Measurements from ENCODE around the gene ECI1.

DNA sequence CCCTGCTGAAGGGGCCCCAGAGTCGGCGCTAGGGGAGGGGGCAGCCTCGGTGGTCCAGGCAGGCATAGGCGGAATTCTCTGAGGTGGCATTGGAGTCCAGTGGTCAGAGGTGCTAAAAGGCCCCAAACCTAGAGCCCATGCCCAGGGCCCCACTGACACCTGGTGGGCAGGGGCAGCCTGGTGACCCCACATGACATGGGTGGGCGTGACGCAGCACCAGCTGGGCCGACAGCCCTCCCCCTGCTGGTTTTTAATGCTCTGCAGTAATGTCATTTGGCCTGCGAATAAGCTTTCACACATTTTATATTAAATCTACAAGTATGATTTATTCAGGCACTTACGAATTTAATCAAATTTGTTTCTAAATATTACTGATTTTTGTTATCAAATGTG is 18.7 kb upstream of the ECI1 start:
- TF ChIP-seq, protein P1, sequence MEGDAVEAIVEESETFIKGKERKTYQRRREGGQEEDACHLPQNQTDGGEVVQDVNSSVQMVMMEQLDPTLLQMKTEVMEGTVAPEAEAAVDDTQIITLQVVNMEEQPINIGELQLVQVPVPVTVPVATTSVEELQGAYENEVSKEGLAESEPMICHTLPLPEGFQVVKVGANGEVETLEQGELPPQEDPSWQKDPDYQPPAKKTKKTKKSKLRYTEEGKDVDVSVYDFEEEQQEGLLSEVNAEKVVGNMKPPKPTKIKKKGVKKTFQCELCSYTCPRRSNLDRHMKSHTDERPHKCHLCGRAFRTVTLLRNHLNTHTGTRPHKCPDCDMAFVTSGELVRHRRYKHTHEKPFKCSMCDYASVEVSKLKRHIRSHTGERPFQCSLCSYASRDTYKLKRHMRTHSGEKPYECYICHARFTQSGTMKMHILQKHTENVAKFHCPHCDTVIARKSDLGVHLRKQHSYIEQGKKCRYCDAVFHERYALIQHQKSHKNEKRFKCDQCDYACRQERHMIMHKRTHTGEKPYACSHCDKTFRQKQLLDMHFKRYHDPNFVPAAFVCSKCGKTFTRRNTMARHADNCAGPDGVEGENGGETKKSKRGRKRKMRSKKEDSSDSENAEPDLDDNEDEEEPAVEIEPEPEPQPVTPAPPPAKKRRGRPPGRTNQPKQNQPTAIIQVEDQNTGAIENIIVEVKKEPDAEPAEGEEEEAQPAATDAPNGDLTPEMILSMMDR (IDR thresholded peaks at IDR 0.05), result no peak
- TF ChIP-seq POLR2A (IDR thresholded peaks at IDR 0.05), result no peak
